Measurements from ENCODE around the gene TFAP2A. TPM values are rescaled to one million over a fixed set of nuclear protein-coding genes. Genes with fewer than 3 reads are reported as not detected.

TFAP2A gene
- total RNA-seq, 6 experiments from 2014 or later = 0.07 to 0.18 (median 0.12) TPM; not detected in 3

- H3K4me3 ChIP-seq = no peak overlapping the region
- intact Hi-C loops (cut with DNase I) = no loop called here
- ATAC-seq (no peak), DNase-seq (no peak)
- no peaks in the 10 kb centered on the region for H3K36me3 ChIP-seq
- 49% methylated on average over 3 of the region's 3 CpGs for WGBS (ENCODE audit: insufficient coverage, low coverage, low lambda C conversion rate, missing lambda C conversion rate)
- no peaks in the 10 kb centered on the region for H3K27me3 ChIP-seq
- H3K27ac ChIP-seq = no peak overlapping the region
- no peak for TF ChIP-seq CTCF (IDR thresholded peaks at IDR 0.05)
- TF ChIP-seq POLR2A (IDR thresholded peaks at IDR 0.05) = no peak
- peaks cover 0 to 4% (median 0%) of the 10 kb centered on the region in 4 donors for H3K4me1 ChIP-seq
- no peaks in the 10 kb centered on the region for H3K9me3 ChIP-seq
Measured at GRCh38 chr6:10437891-10438290, 23.0 kb upstream of the TFAP2A start.

- DNase-seq = no peak
- Histone ChIP-seq H3K36me3 (no peaks in the 10 kb centered on the region), H3K4me3 (no peak overlapping the region), H3K9me3 (no peaks in the 10 kb centered on the region), H3K27ac (no peak overlapping the region), H3K27me3 (no peaks in the 10 kb centered on the region), H3K4me1 (peaks cover 0 to 4% (median 0%) of the 10 kb centered on the region in 4 donors)
- TF ChIP-seq CTCF (IDR thresholded peaks at IDR 0.05) = no peak
- TF ChIP-seq POLR2A (IDR thresholded peaks at IDR 0.05) = no peak
- 50% methylated on average over 4 of the region's 4 CpGs for WGBS (ENCODE audit: insufficient coverage, low coverage, low lambda C conversion rate, missing lambda C conversion rate)
- intact Hi-C loops (cut with DNase I) = no loop called here
- no peak for ATAC-seq
Measured at GRCh38 chr6:10434235-10434634, 19.4 kb upstream of the TFAP2A start.

- DNase-seq = no peak
- Histone ChIP-seq H3K9me3 (no peaks in the 10 kb centered on the region), H3K27ac (no peak overlapping the region), H3K4me3 (no peak overlapping the region), H3K36me3 (no peaks in the 10 kb centered on the region), H3K4me1 (peaks cover 0 to 4% (median 0%) of the 10 kb centered on the region in 4 donors), H3K27me3 (no peaks in the 10 kb centered on the region)
- TF ChIP-seq CTCF (IDR thresholded peaks at IDR 0.05) = no peak
- no peak for TF ChIP-seq POLR2A (IDR thresholded peaks at IDR 0.05)
- WGBS (ENCODE audit: insufficient coverage, low coverage, low lambda C conversion rate, missing lambda C conversion rate) = 76% methylated on average over 3 of the region's 4 CpGs
- intact Hi-C loops (cut with DNase I) = no loop called here
- no peak for ATAC-seq
Measured at GRCh38 chr6:10433322-10433721, 18.4 kb upstream of the TFAP2A start.

GRCh38 chr6:10431423-10432164, 16.7 kb upstream of the TFAP2A start:
- no peak overlapping the region for H3K27ac ChIP-seq
- ATAC-seq (no peak), DNase-seq (no peak)
- intact Hi-C loops (cut with DNase I) = no loop called here
- H3K4me3 ChIP-seq = no peak overlapping the region
- no peaks in the 10 kb centered on the region for H3K27me3 ChIP-seq
- H3K36me3 ChIP-seq = no peaks in the 10 kb centered on the region
- H3K9me3 ChIP-seq = no peaks in the 10 kb centered on the region
- peaks cover 0 to 7% (median 0%) of the 10 kb centered on the region in 4 donors for H3K4me1 ChIP-seq
- no peak for TF ChIP-seq POLR2A (IDR thresholded peaks at IDR 0.05)
- no peak for TF ChIP-seq CTCF (IDR thresholded peaks at IDR 0.05)
- 67% methylated on average over 7 of the region's 7 CpGs for WGBS (ENCODE audit: insufficient coverage, low coverage, low lambda C conversion rate, missing lambda C conversion rate)

All from right lobe of liver (tissue), 6 donors.